CD8-positive, alpha-beta memory T cell (primary cell): ENCODE data around the gene NCBP3. TPM values are rescaled to one million over a fixed set of nuclear protein-coding genes. Genes with fewer than 3 reads are reported as not detected.

Source experiments
- CTCF ChIA-PET: fragments of 350-600 bp; sonication (Branson Sonifier 250); formaldehyde crosslinking; loops from one replicate; lab custom pipeline; 2021; ENCODE audit warnings: antibody characterized with exemption; lab: Charles Lee
- POLR2A ChIA-PET: fragments of 350-600 bp; sonication (Branson Sonifier 250); formaldehyde crosslinking; loops from one replicate; lab custom pipeline; 2021; ENCODE audit warnings: antibody characterized with exemption; lab: Charles Lee
- DNase-seq, 5 donors: peaks; one replicate each; pipeline versions ENCODE4 v3.0.0 to v3.0.0-alpha.2; 2020 to 2022; ENCODE audit warnings: mixed read lengths in 1 of 5
- H3K27ac ChIP-seq: one replicate; pipeline ENCODE4 v1.7.0; 2013; ENCODE audit warnings: low read depth, mild to moderate bottlenecking, low read length, moderate library complexity
- H3K27me3 ChIP-seq: 2 replicates; pipeline ENCODE4 v1.7.0; 2013; ENCODE audit warnings: low read length, mild to moderate bottlenecking; ENCODE audit not compliant: insufficient read depth, poor library complexity, severe bottlenecking
- H3K36me3 ChIP-seq: 2 replicates; pipeline ENCODE4 v1.7.0; 2013; ENCODE audit warnings: mild to moderate bottlenecking, low read length, moderate library complexity; ENCODE audit not compliant: insufficient read depth
- H3K4me1 ChIP-seq: 2 replicates; pipeline ENCODE4 v1.7.0; 2013; ENCODE audit warnings: mild to moderate bottlenecking, low read length, moderate library complexity; ENCODE audit not compliant: insufficient read depth
- H3K4me3 ChIP-seq: 2 replicates; pipeline ENCODE4 v1.7.0; 2013; ENCODE audit warnings: mild to moderate bottlenecking, low read length
- H3K9me3 ChIP-seq: 2 replicates; pipeline ENCODE4 v1.7.0; 2013; ENCODE audit warnings: mild to moderate bottlenecking, low read length
- H3K27ac Mint-ChIP-seq, 8 donors: one replicate each; pipeline ENCODE4 v1.8.0; 2020 to 2021; ENCODE audit warnings: mixed read lengths in 8 of 8, mild to moderate bottlenecking in 6 of 8, inconsistent platforms in 3 of 8, moderate library complexity in 3 of 8
- H3K27me3 Mint-ChIP-seq, 2 donors: one replicate each; pipeline ENCODE4 v1.8.0; 2020 to 2021; ENCODE audit warnings: mixed read lengths in 2 of 2, mild to moderate bottlenecking in 1 of 2, moderate library complexity in 1 of 2
- H3K36me3 Mint-ChIP-seq, 3 donors: one replicate each; pipeline ENCODE4 v1.8.0; 2020 to 2021; ENCODE audit warnings: mixed read lengths in 3 of 3, inconsistent platforms in 1 of 3, mild to moderate bottlenecking in 1 of 3
- H3K4me1 Mint-ChIP-seq, 3 donors: one replicate each; pipeline ENCODE4 v1.8.0; 2020 to 2021; ENCODE audit warnings: mixed read lengths in 3 of 3, inconsistent platforms in 1 of 3, mild to moderate bottlenecking in 1 of 3
- H3K4me3 Mint-ChIP-seq, 7 donors: one replicate each; pipeline ENCODE4 v1.8.0; 2020 to 2021; ENCODE audit warnings: mixed read lengths in 7 of 7, mild to moderate bottlenecking in 6 of 7, moderate library complexity in 4 of 7, inconsistent platforms in 2 of 7
- H3K9me3 Mint-ChIP-seq, 5 donors: one replicate each; pipeline ENCODE4 v1.8.0; 2020 to 2022; ENCODE audit warnings: mixed read lengths in 5 of 5, mild to moderate bottlenecking in 3 of 5, moderate library complexity in 2 of 5, inconsistent platforms in 1 of 5
- polyA plus RNA-seq: library from polyadenylated mRNA; unstranded; fragments of 300-500 nt; fragmentation: Illumina TruSeq; gene quantifications from one replicate; pipeline ENCODE4 v1.2.3, GENCODE V29; 2021
- total RNA-seq, 2 experiments: library from RNA; stranded (reverse); gene quantifications; one replicate each; pipeline ENCODE4 v1.2.3, GENCODE V29; 2021

NCBP3 gene
- total and polyA plus RNA-seq, 3 experiments from 2014 or later, result 18.0 to 42.0 (median 39.9) TPM

GRCh38 chr17:3773966-3774365 is 72.1 kb downstream of the NCBP3 start:
- Mint-ChIP-seq H3K27ac (peak overlapping the region in 2 of 8 donors; percentile 6 to 15), H3K9me3 (no peaks in the 10 kb centered on the region), H3K27me3 (no peaks in the 10 kb centered on the region), H3K4me3 (no peak overlapping the region), H3K4me1 (peaks cover 32 to 43% (median 40%) of the 10 kb centered on the region in 3 donors), H3K36me3 (peaks cover 0 to 25% (median 0%) of the 10 kb centered on the region in 3 donors)
- Histone ChIP-seq H3K27ac (no peak overlapping the region), H3K4me3 (no peak overlapping the region), H3K9me3 (no peaks in the 10 kb centered on the region), H3K36me3 (no peaks in the 10 kb centered on the region), H3K4me1 (peaks cover 25% of the 10 kb centered on the region), H3K27me3 (no peaks in the 10 kb centered on the region)
- POLR2A ChIA-PET, result interaction anchor here (0.6 kb wide), 1 partner anchor 23 kb away, joined by 3 read pairs; no protein-coding TSS in a partner anchor
- CTCF ChIA-PET, result interaction anchor here (1.1 to 1.2 kb wide), 2 partner anchors 36 to 37 kb away, joined by 3 read pairs; no protein-coding TSS in a partner anchor
- DNase-seq, result no peak

GRCh38 chr17:3773511-3773910 is 72.5 kb downstream of the NCBP3 start:
- Mint-ChIP-seq H3K27ac (peak overlapping the region in 1 of 8 donors; percentile 87), H3K4me1 (peaks cover 36 to 47% (median 44%) of the 10 kb centered on the region in 3 donors), H3K36me3 (peaks cover under 1 to 25% (median 2%) of the 10 kb centered on the region in 3 donors), H3K9me3 (no peaks in the 10 kb centered on the region), H3K27me3 (no peaks in the 10 kb centered on the region), H3K4me3 (no peak overlapping the region)
- ChIA-PET POLR2A (no interaction called here), CTCF (interaction anchor here (1.2 kb wide), 1 partner anchor 37 kb away, joined by 3 read pairs; no protein-coding TSS in a partner anchor)
- Histone ChIP-seq H3K9me3 (no peaks in the 10 kb centered on the region), H3K4me3 (no peak overlapping the region), H3K36me3 (no peaks in the 10 kb centered on the region), H3K27me3 (no peaks in the 10 kb centered on the region), H3K27ac (no peak overlapping the region), H3K4me1 (peaks cover 30% of the 10 kb centered on the region)
- no peak for DNase-seq

GRCh38 chr17:3772764-3773163 is 73.3 kb downstream of the NCBP3 start:
- Histone ChIP-seq H3K4me1 (peaks cover 32% of the 10 kb centered on the region), H3K9me3 (no peaks in the 10 kb centered on the region), H3K36me3 (no peaks in the 10 kb centered on the region), H3K27ac (no peak overlapping the region), H3K27me3 (no peaks in the 10 kb centered on the region), H3K4me3 (no peak overlapping the region)
- ChIA-PET CTCF (interaction anchor here (1.2 to 1.7 kb wide), 3 partner anchors 35 to 54 kb away, joined by 3 to 9 read pairs (median 8); no protein-coding TSS in a partner anchor), POLR2A (interaction anchor here (1.8 kb wide), 1 partner anchor 34 kb away, joined by 4 read pairs; no protein-coding TSS in a partner anchor)
- Mint-ChIP-seq H3K27me3 (no peaks in the 10 kb centered on the region), H3K4me1 (peaks cover 44 to 55% (median 52%) of the 10 kb centered on the region in 3 donors), H3K36me3 (peaks cover 2 to 23% (median 4%) of the 10 kb centered on the region in 3 donors), H3K4me3 (peak overlapping the region in 1 of 7 donors; percentile 51), H3K9me3 (no peaks in the 10 kb centered on the region), H3K27ac (peak overlapping the region in 3 of 8 donors; percentile 89 to 97 (median 91))
- DNase-seq, result no peak

- peaks cover 2 to 17% (median 4%) of the 10 kb centered on the region in 3 donors for H3K36me3 Mint-ChIP-seq
- H3K4me1 Mint-ChIP-seq, result peaks cover 55 to 70% (median 66%) of the 10 kb centered on the region in 3 donors
- no peaks in the 10 kb centered on the region for H3K27me3 ChIP-seq
These were observed 74.9 kb downstream of the NCBP3 start for GRCh38 chr17:3771140-3771539.

GRCh38 chr17:3770466-3770865 is 75.6 kb downstream of the NCBP3 start:
- peaks cover 62 to 77% (median 73%) of the 10 kb centered on the region in 3 donors for H3K4me1 Mint-ChIP-seq

More at GRCh38 chr17:3771140-3771539, 74.9 kb downstream of the NCBP3 start:
- Histone ChIP-seq H3K27ac (no peak overlapping the region), H3K9me3 (no peaks in the 10 kb centered on the region), H3K36me3 (no peaks in the 10 kb centered on the region), H3K4me3 (no peak overlapping the region), H3K4me1 (peaks cover 46% of the 10 kb centered on the region)
- peak in 3 of 5 donors; percentile 45 to 70 (median 69) for DNase-seq
- POLR2A ChIA-PET, result interaction anchor here (0.5 kb wide), 1 partner anchor 17 kb away, joined by 4 read pairs; no protein-coding TSS in a partner anchor
- Mint-ChIP-seq H3K27ac (peak overlapping the region; percentile 50 to 98 (median 92)), H3K4me3 (peak overlapping the region in 6 of 7 donors; percentile 61 to 80 (median 71)), H3K27me3 (no peaks in the 10 kb centered on the region), H3K9me3 (no peaks in the 10 kb centered on the region)
- CTCF ChIA-PET, result interaction anchor here (0.7 to 1.5 kb wide), 2 partner anchors 30 to 56 kb away, joined by 4 to 8 read pairs; no protein-coding TSS in a partner anchor

GRCh38 chr17:3768769-3769168 is 77.3 kb downstream of the NCBP3 start:
- no peaks in the 10 kb centered on the region for H3K36me3 ChIP-seq
- Mint-ChIP-seq H3K36me3 (peaks cover 2 to 4% (median 4%) of the 10 kb centered on the region in 3 donors), H3K27ac (peak overlapping the region; percentile 69 to 96 (median 91)), H3K4me3 (peak overlapping the region; percentile 33 to 86 (median 52)), H3K27me3 (peaks cover 0 to 3% of the 10 kb centered on the region in 2 donors), H3K9me3 (no peaks in the 10 kb centered on the region), H3K4me1 (peaks cover 69 to 90% (median 86%) of the 10 kb centered on the region in 3 donors)
- ChIA-PET CTCF (interaction anchor here (1.2 to 1.7 kb wide), 5 partner anchors 13 to 77 kb away, joined by 3 to 14 read pairs (median 5); partner anchors contain the start of gene NCBP3), POLR2A (no interaction called here)
- no peak for DNase-seq
- peaks cover 65% of the 10 kb centered on the region for H3K4me1 ChIP-seq
- no peaks in the 10 kb centered on the region for H3K27me3 ChIP-seq
- H3K9me3 ChIP-seq, result no peaks in the 10 kb centered on the region
- no peak overlapping the region for H3K27ac ChIP-seq
- H3K4me3 ChIP-seq, result no peak overlapping the region

More at GRCh38 chr17:3770466-3770865, 75.6 kb downstream of the NCBP3 start:
- Mint-ChIP-seq H3K27me3 (peaks cover 0 to under 1% of the 10 kb centered on the region in 2 donors), H3K36me3 (peaks cover 2 to 14% (median 4%) of the 10 kb centered on the region in 3 donors), H3K9me3 (no peaks in the 10 kb centered on the region), H3K4me3 (peak overlapping the region; percentile 61 to 81 (median 75)), H3K27ac (peak overlapping the region; percentile 87 to 99 (median 92))
- ChIA-PET CTCF (interaction anchor here (1.1 to 1.7 kb wide), 2 partner anchors 21 to 32 kb away, joined by 3 to 14 read pairs; no protein-coding TSS in a partner anchor), POLR2A (interaction anchor here (0.7 to 1.3 kb wide), 3 partner anchors 9 to 26 kb away, joined by 4 to 5 read pairs (median 4); no protein-coding TSS in a partner anchor)
- H3K4me1 ChIP-seq, result peaks cover 52% of the 10 kb centered on the region
- no peak overlapping the region for H3K4me3 ChIP-seq
- peak; percentile 43 to 89 (median 77) for DNase-seq
- H3K36me3 ChIP-seq, result no peaks in the 10 kb centered on the region
- H3K27ac ChIP-seq, result peak overlapping the region; percentile 48
- no peaks in the 10 kb centered on the region for H3K27me3 ChIP-seq
- no peaks in the 10 kb centered on the region for H3K9me3 ChIP-seq

- no peaks in the 10 kb centered on the region for H3K36me3 ChIP-seq
- DNase-seq, result no peak
- Mint-ChIP-seq H3K4me1 (peaks cover 74 to 95% (median 90%) of the 10 kb centered on the region in 3 donors), H3K4me3 (peak overlapping the region; percentile 33 to 86 (median 52)), H3K27ac (peak overlapping the region; percentile 69 to 96 (median 91)), H3K9me3 (no peaks in the 10 kb centered on the region), H3K27me3 (peaks cover 0 to 3% of the 10 kb centered on the region in 2 donors), H3K36me3 (peaks cover 2 to 7% (median 6%) of the 10 kb centered on the region in 3 donors)
- peaks cover 69% of the 10 kb centered on the region for H3K4me1 ChIP-seq
- no peaks in the 10 kb centered on the region for H3K9me3 ChIP-seq
- no peaks in the 10 kb centered on the region for H3K27me3 ChIP-seq
- H3K27ac ChIP-seq, result no peak overlapping the region
- ChIA-PET POLR2A (no interaction called here), CTCF (interaction anchor here (1.0 to 1.4 kb wide), 2 partner anchors 28 to 78 kb away, joined by 3 to 5 read pairs; partner anchors contain the start of gene NCBP3)
- no peak overlapping the region for H3K4me3 ChIP-seq
These were observed 77.7 kb downstream of the NCBP3 start for GRCh38 chr17:3768341-3768740.
